Activated naive CD8-positive, alpha-beta T cell treated with anti-CD3 and anti-CD28 coated beads for 36 hours (primary cell): ENCODE measurements around the gene HS3ST3B1. TPM values are rescaled to one million over a fixed set of nuclear protein-coding genes. Genes with fewer than 3 reads are reported as not detected.
A peak's percentile ranks its signal among the peaks of the same experiment; 100 is the strongest.

Source experiments
- DNase-seq: peaks from one replicate; pipeline ENCODE4 v3.0.0; 2021
- H3K27ac Mint-ChIP-seq: one replicate; pipeline ENCODE4 v1.8.0; 2022; ENCODE audit warnings: mild to moderate bottlenecking, moderate library complexity, mixed read lengths
- H3K27me3 Mint-ChIP-seq: one replicate; pipeline ENCODE4 v1.8.0; 2022; ENCODE audit warnings: mild to moderate bottlenecking, mixed read lengths
- H3K36me3 Mint-ChIP-seq: one replicate; pipeline ENCODE4 v1.8.0; 2021; ENCODE audit warnings: mild to moderate bottlenecking, mixed read lengths
- H3K4me1 Mint-ChIP-seq: one replicate; pipeline ENCODE4 v1.8.0; 2021; ENCODE audit warnings: mixed read lengths
- H3K4me3 Mint-ChIP-seq: one replicate; pipeline ENCODE4 v1.8.0; 2022; ENCODE audit warnings: mild to moderate bottlenecking, moderate library complexity, mixed read lengths
- H3K9me3 Mint-ChIP-seq: one replicate; pipeline ENCODE4 v1.8.0; 2022; ENCODE audit warnings: mixed read lengths
- total RNA-seq, 2 experiments: library from RNA; stranded (reverse); gene quantifications; one replicate each; pipeline ENCODE4 v1.2.3, GENCODE V29; 2021

HS3ST3B1 gene
- total RNA-seq, result 1 to 10 TPM; 5.8 to 5.9 TPM

GRCh38 chr17:14300575-14301278 lies at the start of gene HS3ST3B1:
HS3ST3B1 (plus strand) TSS chr17:14301081; CDS start chr17:14301519, 438 bp downstream.
- Mint-ChIP-seq H3K9me3 (no peaks in the 10 kb centered on the region), H3K4me3 (peak within 1 kb of the TSS; percentile 88), H3K27ac (peak within 1 kb of the TSS; percentile 92), H3K27me3 (peaks cover 37% of the 10 kb centered on the region), H3K4me1 (peaks cover 57% of the 10 kb centered on the region), H3K36me3 (peaks cover 8% of the 10 kb centered on the region)
- DNase-seq, result peak; percentile 99

- Mint-ChIP-seq H3K27me3 (no peaks in the 10 kb centered on the region), H3K9me3 (no peaks in the 10 kb centered on the region), H3K27ac (no peak overlapping the region), H3K4me3 (no peak overlapping the region), H3K4me1 (no peaks in the 10 kb centered on the region), H3K36me3 (no peaks in the 10 kb centered on the region)
- no peak for DNase-seq
Measured at GRCh38 chr17:14261406-14261805, 39.5 kb upstream of the HS3ST3B1 start.

- DNase-seq, result no peak
- H3K27me3 Mint-ChIP-seq, result no peaks in the 10 kb centered on the region
- H3K4me1 Mint-ChIP-seq, result no peaks in the 10 kb centered on the region
- H3K27ac Mint-ChIP-seq, result no peak overlapping the region
- H3K9me3 Mint-ChIP-seq, result peaks cover 2% of the 10 kb centered on the region
- H3K36me3 Mint-ChIP-seq, result no peaks in the 10 kb centered on the region
- no peak overlapping the region for H3K4me3 Mint-ChIP-seq
Measured at GRCh38 chr17:14268264-14268663, 32.6 kb upstream of the HS3ST3B1 start.

- H3K4me3 Mint-ChIP-seq, result no peak overlapping the region
- H3K27ac Mint-ChIP-seq, result no peak overlapping the region
- DNase-seq, result no peak
- H3K36me3 Mint-ChIP-seq, result no peaks in the 10 kb centered on the region
- no peaks in the 10 kb centered on the region for H3K4me1 Mint-ChIP-seq
- H3K27me3 Mint-ChIP-seq, result no peaks in the 10 kb centered on the region
- H3K9me3 Mint-ChIP-seq, result peaks cover 2% of the 10 kb centered on the region
Measured at GRCh38 chr17:14269473-14269872, 31.4 kb upstream of the HS3ST3B1 start.

GRCh38 chr17:14270508-14270907 lies 30.4 kb upstream of the HS3ST3B1 start:
- no peak for DNase-seq
- Mint-ChIP-seq H3K27ac (no peak overlapping the region), H3K9me3 (peaks cover 4% of the 10 kb centered on the region), H3K27me3 (no peaks in the 10 kb centered on the region), H3K4me1 (no peaks in the 10 kb centered on the region), H3K36me3 (no peaks in the 10 kb centered on the region), H3K4me3 (no peak overlapping the region)

- no peak overlapping the region for H3K4me3 Mint-ChIP-seq
- H3K27ac Mint-ChIP-seq, result no peak overlapping the region
- H3K27me3 Mint-ChIP-seq, result no peaks in the 10 kb centered on the region
- H3K9me3 Mint-ChIP-seq, result peaks cover 6% of the 10 kb centered on the region
- H3K4me1 Mint-ChIP-seq, result no peaks in the 10 kb centered on the region
- DNase-seq, result no peak
- H3K36me3 Mint-ChIP-seq, result no peaks in the 10 kb centered on the region
Measured at GRCh38 chr17:14276535-14277250, 24.2 kb upstream of the HS3ST3B1 start.

GRCh38 chr17:14281530-14281929 lies 19.4 kb upstream of the HS3ST3B1 start:
- Mint-ChIP-seq H3K9me3 (no peaks in the 10 kb centered on the region), H3K36me3 (no peaks in the 10 kb centered on the region), H3K27ac (no peak overlapping the region), H3K4me1 (no peaks in the 10 kb centered on the region), H3K27me3 (peaks cover 14% of the 10 kb centered on the region), H3K4me3 (no peak overlapping the region)
- no peak for DNase-seq

- H3K27ac Mint-ChIP-seq, result no peak overlapping the region
- no peaks in the 10 kb centered on the region for H3K4me1 Mint-ChIP-seq
- no peak overlapping the region for H3K4me3 Mint-ChIP-seq
- H3K27me3 Mint-ChIP-seq, result peaks cover 14% of the 10 kb centered on the region
- DNase-seq, result no peak
- no peaks in the 10 kb centered on the region for H3K9me3 Mint-ChIP-seq
- no peaks in the 10 kb centered on the region for H3K36me3 Mint-ChIP-seq
Measured at GRCh38 chr17:14282726-14283125, 18.2 kb upstream of the HS3ST3B1 start.

- no peaks in the 10 kb centered on the region for H3K4me1 Mint-ChIP-seq
- no peaks in the 10 kb centered on the region for H3K36me3 Mint-ChIP-seq
- no peak overlapping the region for H3K27ac Mint-ChIP-seq
- H3K4me3 Mint-ChIP-seq, result no peak overlapping the region
- DNase-seq, result no peak
- no peaks in the 10 kb centered on the region for H3K9me3 Mint-ChIP-seq
- H3K27me3 Mint-ChIP-seq, result peaks cover 38% of the 10 kb centered on the region
Measured at GRCh38 chr17:14289162-14289561, 11.7 kb upstream of the HS3ST3B1 start.

GRCh38 chr17:14294876-14295275 lies 6.0 kb upstream of the HS3ST3B1 start:
- no peak overlapping the region for H3K27ac Mint-ChIP-seq

GRCh38 chr17:14295676-14296075 lies 5.2 kb upstream of the HS3ST3B1 start:
- Mint-ChIP-seq H3K36me3 (no peaks in the 10 kb centered on the region), H3K27me3 (peaks cover 73% of the 10 kb centered on the region), H3K4me3 (no peak overlapping the region), H3K9me3 (no peaks in the 10 kb centered on the region), H3K27ac (no peak overlapping the region), H3K4me1 (peaks cover 42% of the 10 kb centered on the region)
- no peak for DNase-seq

More at GRCh38 chr17:14294876-14295275, 6.0 kb upstream of the HS3ST3B1 start:
- Mint-ChIP-seq H3K36me3 (no peaks in the 10 kb centered on the region), H3K4me1 (peaks cover 35% of the 10 kb centered on the region), H3K4me3 (no peak overlapping the region), H3K9me3 (no peaks in the 10 kb centered on the region), H3K27me3 (peaks cover 77% of the 10 kb centered on the region)
- no peak for DNase-seq

GRCh38 chr17:14296166-14296910 lies 4.5 kb upstream of the HS3ST3B1 start:
- H3K27ac Mint-ChIP-seq, result no peak overlapping the region
- H3K27me3 Mint-ChIP-seq, result peaks cover 73% of the 10 kb centered on the region
- no peaks in the 10 kb centered on the region for H3K9me3 Mint-ChIP-seq
- H3K4me3 Mint-ChIP-seq, result peak overlapping the region; percentile 23
- H3K4me1 Mint-ChIP-seq, result peaks cover 42% of the 10 kb centered on the region
- H3K36me3 Mint-ChIP-seq, result no peaks in the 10 kb centered on the region
- no peak for DNase-seq

- H3K9me3 Mint-ChIP-seq, result no peaks in the 10 kb centered on the region
- peak overlapping the region; percentile 69 for H3K4me3 Mint-ChIP-seq
- peaks cover 42% of the 10 kb centered on the region for H3K4me1 Mint-ChIP-seq
- H3K27ac Mint-ChIP-seq, result no peak overlapping the region
- peak; percentile 52 for DNase-seq
- H3K36me3 Mint-ChIP-seq, result no peaks in the 10 kb centered on the region
- peaks cover 70% of the 10 kb centered on the region for H3K27me3 Mint-ChIP-seq
Measured at GRCh38 chr17:14297161-14297851, 3.6 kb upstream of the HS3ST3B1 start.

- DNase-seq, result no peak
Measured at GRCh38 chr17:14298221-14298946, 2.5 kb upstream of the HS3ST3B1 start.

More at GRCh38 chr17:14298221-14298946, 2.5 kb upstream of the HS3ST3B1 start:
- H3K27me3 Mint-ChIP-seq, result peaks cover 60% of the 10 kb centered on the region
- H3K27ac Mint-ChIP-seq, result no peak overlapping the region
- peaks cover 46% of the 10 kb centered on the region for H3K4me1 Mint-ChIP-seq
- peak overlapping the region; percentile 88 for H3K4me3 Mint-ChIP-seq
- H3K9me3 Mint-ChIP-seq, result no peaks in the 10 kb centered on the region
- H3K36me3 Mint-ChIP-seq, result no peaks in the 10 kb centered on the region
